ENCODE measurements around the gene KRTAP9-3.
A peak's percentile ranks its signal among the peaks of the same experiment; 100 is the strongest.
"Not testable (repeated sequence)": the region's sequence is repeated elsewhere in the genome, so short reads cannot be mapped to it uniquely, and the experiment has no call there.

The KRTAP9-3 gene, protein sequence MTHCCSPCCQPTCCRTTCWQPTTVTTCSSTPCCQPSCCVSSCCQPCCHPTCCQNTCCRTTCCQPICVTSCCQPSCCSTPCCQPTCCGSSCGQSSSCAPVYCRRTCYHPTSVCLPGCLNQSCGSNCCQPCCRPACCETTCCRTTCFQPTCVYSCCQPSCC

DNA sequence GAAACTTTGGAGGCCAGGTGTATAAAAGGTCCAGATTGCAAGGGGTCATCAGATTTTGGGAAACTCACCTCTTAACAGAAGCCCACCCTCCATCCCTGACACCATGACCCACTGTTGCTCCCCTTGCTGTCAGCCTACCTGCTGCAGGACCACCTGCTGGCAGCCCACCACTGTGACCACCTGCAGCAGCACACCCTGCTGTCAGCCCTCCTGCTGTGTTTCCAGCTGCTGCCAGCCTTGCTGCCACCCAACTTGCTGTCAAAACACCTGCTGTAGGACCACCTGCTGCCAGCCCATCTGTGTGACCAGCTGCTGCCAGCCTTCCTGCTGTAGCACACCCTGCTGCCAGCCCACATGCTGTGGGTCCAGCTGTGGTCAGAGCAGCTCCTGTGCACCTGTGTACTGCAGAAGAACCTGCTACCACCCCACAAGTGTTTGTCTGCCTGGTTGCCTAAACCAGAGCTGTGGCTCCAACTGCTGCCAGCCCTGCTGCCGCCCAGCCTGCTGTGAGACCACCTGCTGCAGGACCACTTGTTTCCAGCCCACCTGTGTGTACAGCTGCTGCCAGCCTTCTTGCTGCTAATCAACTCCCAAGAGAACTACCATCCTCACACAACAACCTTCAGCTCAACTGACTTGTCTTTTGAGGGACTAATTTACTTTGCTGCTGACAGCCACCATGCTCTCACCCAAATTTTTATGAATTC is at the start of gene KRTAP9-3:
KRTAP9-3 (plus strand) TSS at position 51 of the 707 bp plus-strand sequence; CDS start at position 104, 53 bp downstream.
- in situ Hi-C loops (cut with HindIII; ENCODE audit: low pct_unique_long_range_greater_than_20kb, low sequenced_read_pairs); DNase-seq (ENCODE audit: low read depth in 1 of 2, low spot score in 1 of 2): not testable (repeated sequence)

DNA sequence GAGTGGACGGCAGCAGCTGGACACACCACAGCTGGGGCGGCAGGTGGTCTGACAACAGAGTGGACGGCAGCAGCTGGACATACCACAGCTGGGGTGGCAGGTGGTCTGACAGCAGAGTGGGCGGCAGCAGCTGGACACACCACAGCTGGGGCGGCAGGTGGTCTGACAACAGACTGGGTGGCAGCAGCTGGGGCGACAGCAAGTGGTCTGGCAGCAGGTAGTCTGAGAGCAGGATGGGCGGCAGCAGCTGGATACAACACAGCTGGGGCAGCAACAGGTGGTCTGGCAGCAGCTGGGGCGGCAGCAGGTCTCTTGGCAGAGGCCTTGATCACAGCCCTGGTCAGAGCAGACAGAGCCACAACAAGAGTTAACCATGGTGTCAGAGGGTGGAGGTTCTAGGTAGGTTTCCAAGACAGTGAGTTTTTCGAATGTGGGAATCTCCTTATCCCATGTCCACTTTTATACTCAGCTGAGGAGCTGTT is 47.7 kb upstream of the KRTAP9-3 start, which contains the start of gene KRTAP4-1:
KRTAP4-1 (minus strand) TSS at position 432 of the 482 bp plus-strand sequence; CDS start at position 375, 57 bp downstream.
- no peak for TF ChIP-seq JUND (IDR thresholded peaks at IDR 0.05; ENCODE audit: low read depth)
- DNase-seq (ENCODE audit: low read depth in 1 of 2, low spot score in 1 of 2): no peak
- in situ Hi-C loops (cut with HindIII; ENCODE audit: low pct_unique_long_range_greater_than_20kb, low sequenced_read_pairs): no loop called here

DNA sequence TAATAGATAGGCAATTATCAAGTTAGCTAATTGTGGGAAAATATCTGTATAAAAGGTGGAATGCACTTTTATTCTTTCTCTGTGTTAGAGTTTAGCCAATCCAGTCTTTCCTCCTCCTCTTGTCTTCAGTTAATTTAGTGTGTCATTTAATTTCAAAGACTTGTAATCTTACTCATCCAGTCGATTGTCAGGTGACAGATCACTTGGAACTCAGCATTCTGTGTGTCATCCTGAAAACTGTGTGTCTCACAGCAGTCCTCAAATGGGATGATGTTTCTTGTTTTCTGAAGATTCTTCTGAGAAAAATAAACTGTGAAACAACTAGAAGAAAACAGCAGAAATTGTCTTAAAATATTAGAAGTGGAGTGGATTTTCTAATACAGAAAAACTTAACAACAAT is 47.2 kb upstream of the KRTAP9-3 start:
- no peak for DNase-seq (ENCODE audit: low read depth in 1 of 2, low spot score in 1 of 2)
- in situ Hi-C loops (cut with HindIII; ENCODE audit: low pct_unique_long_range_greater_than_20kb, low sequenced_read_pairs): no loop called here
- no peak for TF ChIP-seq JUND (IDR thresholded peaks at IDR 0.05; ENCODE audit: low read depth)

DNA sequence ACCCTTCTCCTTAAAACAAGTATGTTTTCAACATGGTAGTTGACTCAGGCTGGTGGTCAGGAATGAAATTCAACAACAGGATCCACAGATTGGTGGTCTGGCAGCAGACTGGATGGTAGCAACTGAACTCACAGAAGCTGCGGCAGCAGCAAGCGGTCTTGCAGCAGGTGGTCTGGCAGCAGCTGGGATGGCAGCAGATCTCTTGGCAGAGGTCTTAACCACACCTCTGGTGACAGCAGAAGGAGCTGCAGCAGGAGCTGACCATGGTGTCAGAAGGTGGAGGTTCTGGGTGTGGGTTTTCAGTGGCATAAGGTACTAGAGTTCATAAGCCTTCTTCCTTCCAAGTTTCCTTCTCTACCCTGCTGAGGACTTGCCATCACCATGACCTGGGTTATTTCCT is 45.4 kb upstream of the KRTAP9-3 start:
- no peak for TF ChIP-seq JUND (IDR thresholded peaks at IDR 0.05; ENCODE audit: low read depth)
- in situ Hi-C loops (cut with HindIII; ENCODE audit: low pct_unique_long_range_greater_than_20kb, low sequenced_read_pairs): no loop called here
- peak in 1 of 2 experiments; percentile 13 for DNase-seq (ENCODE audit: low read depth in 1 of 2, low spot score in 1 of 2)

DNA sequence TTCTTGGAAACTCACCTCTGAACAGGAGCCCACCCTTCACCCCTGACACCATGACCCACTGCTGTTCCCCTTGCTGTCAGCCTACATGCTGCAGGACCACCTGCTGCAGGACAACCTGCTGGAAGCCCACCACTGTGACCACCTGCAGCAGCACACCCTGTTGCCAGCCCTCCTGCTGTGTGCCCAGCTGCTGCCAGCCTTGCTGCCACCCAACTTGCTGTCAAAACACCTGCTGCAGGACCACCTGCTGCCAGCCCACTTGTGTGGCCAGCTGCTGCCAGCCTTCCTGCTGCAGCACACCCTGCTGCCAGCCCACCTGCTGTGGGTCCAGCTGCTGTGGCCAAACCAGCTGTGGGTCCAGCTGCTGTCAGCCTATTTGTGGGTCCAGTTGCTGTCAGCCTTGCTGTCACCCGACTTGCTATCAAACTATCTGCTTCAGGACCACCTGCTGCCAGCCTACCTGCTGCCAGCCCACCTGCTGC is 42.4 kb upstream of the KRTAP9-3 start, which contains the start of gene KRTAP9-1:
KRTAP9-1 (plus strand) TSS at position 51 of the 482 bp plus-strand sequence; CDS start at position 51, 0 bp downstream.
- in situ Hi-C loops (cut with HindIII; ENCODE audit: low pct_unique_long_range_greater_than_20kb, low sequenced_read_pairs); DNase-seq (ENCODE audit: low read depth in 1 of 2, low spot score in 1 of 2): not testable (repeated sequence)

DNA sequence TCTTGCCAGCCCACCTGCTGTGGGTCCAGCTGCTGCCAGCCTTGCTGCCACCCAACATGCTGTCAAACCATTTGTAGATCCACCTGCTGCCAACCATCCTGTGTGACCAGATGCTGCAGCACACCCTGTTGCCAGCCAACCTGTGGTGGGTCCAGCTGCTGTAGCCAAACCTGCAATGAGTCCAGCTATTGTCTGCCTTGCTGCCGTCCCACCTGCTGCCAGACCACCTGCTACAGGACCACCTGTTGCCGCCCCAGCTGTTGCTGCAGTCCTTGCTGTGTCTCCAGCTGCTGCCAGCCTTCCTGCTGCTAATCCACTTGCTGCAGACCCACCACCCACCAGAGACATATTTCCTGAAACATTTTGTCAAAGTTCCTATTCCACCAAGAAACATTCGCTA is 41.9 kb upstream of the KRTAP9-3 start:
- TF ChIP-seq JUND (IDR thresholded peaks at IDR 0.05; ENCODE audit: low read depth): no peak
- in situ Hi-C loops (cut with HindIII; ENCODE audit: low pct_unique_long_range_greater_than_20kb, low sequenced_read_pairs): no loop called here
- no peak for DNase-seq (ENCODE audit: low read depth in 1 of 2, low spot score in 1 of 2)

DNA sequence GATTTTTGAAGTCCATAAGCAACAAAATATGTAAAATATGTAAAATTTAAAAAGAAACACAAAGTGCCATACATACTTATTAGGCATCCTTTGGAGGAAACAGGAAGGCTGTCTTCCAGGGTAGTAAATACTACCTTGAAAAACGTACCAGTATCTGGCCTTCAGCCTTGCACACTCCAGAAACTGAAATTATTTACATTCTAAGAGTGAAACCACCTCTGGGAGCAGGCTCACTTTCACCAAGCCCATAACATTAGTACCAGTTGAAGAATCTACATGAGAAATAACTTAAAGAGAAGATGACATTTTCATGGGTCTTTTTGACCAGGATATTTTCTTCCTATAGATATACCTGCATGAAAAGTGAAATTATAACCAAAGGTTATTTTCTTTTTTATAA is 36.2 kb upstream of the KRTAP9-3 start:
- no peak for DNase-seq (ENCODE audit: low read depth in 1 of 2, low spot score in 1 of 2)
- in situ Hi-C loops (cut with HindIII; ENCODE audit: low pct_unique_long_range_greater_than_20kb, low sequenced_read_pairs): no loop called here
- no peak for TF ChIP-seq JUND (IDR thresholded peaks at IDR 0.05; ENCODE audit: low read depth)

DNA sequence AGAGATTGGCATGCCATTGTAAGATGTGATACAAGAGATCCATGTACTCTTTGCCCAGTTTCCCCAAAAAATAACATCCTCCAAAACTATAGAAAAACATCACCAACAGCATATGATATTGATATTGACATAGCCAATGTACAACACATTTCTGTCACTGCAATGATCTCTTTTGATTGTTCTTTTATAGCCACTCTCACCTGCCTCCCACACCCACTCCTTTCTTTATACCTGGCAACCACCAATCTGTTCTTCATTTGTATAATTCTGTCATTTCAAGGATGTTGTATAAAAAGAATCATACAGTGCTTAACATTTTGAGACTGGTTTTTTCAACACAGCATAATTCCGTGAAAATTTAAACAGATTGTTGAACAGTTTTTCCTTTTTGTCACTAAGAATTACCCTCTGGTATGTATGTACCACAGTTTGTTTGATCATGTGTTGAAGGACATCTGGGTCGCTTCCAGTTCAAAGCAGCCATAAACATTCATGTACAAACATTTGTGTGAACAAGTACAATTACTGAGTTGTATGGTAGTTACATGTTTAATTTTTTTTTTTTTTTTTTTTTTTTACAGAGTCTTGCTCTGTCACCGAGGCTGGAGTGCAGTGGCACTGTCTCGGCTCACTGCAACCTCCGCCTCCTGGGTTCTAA is 32.7 kb upstream of the KRTAP9-3 start:
- DNase-seq (ENCODE audit: low read depth in 1 of 2, low spot score in 1 of 2): no peak
- no peak for TF ChIP-seq JUND (IDR thresholded peaks at IDR 0.05; ENCODE audit: low read depth)
- in situ Hi-C loops (cut with HindIII; ENCODE audit: low pct_unique_long_range_greater_than_20kb, low sequenced_read_pairs): no loop called here

DNA sequence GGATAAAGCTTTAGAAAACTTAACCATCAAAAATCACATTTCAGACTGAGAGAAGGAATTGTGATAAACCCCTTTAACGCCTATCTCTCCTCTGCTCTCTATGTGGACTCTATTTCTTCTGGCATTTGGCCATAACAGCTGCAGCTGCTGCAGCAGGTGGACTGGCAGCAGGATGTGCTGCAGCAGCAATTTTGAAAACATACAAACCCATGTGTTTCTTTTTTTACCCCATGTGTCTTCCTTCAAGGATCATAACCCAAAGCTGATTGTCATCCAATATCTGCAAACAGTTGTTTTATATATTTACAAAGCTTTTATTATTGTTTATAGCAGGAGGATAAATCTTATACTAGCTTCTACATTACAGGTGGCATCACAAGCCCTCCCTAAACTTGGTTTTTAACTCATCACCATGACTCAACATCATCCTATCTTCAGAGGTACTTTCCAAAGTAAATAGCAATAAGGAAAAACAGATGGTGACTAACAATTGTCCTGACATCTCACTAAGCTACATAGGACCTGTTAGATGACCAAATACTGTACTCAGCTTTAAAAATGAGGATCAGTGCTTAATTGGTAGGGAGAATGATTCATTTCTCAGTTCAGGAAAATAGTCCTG is 20.3 kb upstream of the KRTAP9-3 start:
- DNase-seq (ENCODE audit: low read depth in 1 of 2, low spot score in 1 of 2): no peak
- no peak for TF ChIP-seq JUND (IDR thresholded peaks at IDR 0.05; ENCODE audit: low read depth)
- in situ Hi-C loops (cut with HindIII; ENCODE audit: low pct_unique_long_range_greater_than_20kb, low sequenced_read_pairs): no loop called here

DNA sequence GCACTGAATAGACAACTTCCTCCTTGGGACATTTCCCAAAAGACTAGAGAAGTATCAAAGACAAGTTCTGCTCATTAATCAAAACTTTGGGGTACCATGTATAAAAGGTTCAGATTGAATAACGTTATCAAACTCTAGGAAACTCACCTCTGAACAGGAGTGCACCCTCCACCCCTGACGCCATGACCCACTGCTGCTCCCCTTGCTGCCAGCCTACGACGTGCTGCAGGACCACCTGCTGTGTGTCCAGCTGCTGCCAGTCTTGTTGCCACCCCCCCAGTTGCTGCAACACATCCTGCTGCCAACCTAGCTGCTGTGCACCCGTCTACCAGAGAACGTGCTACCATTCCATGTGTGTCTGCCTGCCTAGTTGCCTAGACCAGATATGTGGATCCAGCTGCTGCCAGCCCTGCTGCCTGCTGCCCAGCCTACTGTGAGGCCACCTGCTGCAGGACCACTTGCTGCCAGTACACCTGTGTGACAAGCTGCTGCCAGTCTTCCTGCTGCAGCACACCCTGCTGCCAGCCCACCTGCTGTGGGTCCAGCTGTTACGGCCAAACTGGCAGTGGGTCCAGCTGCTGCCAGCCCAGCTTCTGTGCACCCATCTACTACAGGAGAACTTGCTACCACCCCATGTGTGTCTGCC is 19.6 kb upstream of the KRTAP9-3 start:
- TF ChIP-seq JUND (IDR thresholded peaks at IDR 0.05; ENCODE audit: low read depth): no peak
- DNase-seq (ENCODE audit: low read depth in 1 of 2, low spot score in 1 of 2): no peak
- in situ Hi-C loops (cut with HindIII; ENCODE audit: low pct_unique_long_range_greater_than_20kb, low sequenced_read_pairs): no loop called here

DNA sequence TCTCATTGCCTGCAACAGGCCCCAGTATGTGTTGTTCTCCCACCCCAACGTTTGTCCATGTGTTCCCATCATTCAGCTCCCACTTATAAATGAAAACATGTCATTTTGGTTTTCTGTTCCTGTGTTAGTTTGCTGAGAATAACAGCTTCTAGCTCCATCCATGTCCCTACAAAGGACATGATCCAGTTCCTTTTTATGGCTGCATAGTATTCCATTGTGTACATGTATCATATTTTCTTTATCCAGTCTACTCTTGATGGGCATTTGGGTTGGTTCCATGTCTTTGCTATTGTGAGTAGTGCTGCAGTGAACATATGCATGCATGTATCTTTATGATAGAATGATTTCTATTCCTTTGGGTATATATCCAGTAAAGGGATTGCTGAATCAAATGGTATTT is 16.6 kb upstream of the KRTAP9-3 start:
- DNase-seq (ENCODE audit: low read depth in 1 of 2, low spot score in 1 of 2): no peak
- no peak for TF ChIP-seq JUND (IDR thresholded peaks at IDR 0.05; ENCODE audit: low read depth)
- in situ Hi-C loops (cut with HindIII; ENCODE audit: low pct_unique_long_range_greater_than_20kb, low sequenced_read_pairs): no loop called here

DNA sequence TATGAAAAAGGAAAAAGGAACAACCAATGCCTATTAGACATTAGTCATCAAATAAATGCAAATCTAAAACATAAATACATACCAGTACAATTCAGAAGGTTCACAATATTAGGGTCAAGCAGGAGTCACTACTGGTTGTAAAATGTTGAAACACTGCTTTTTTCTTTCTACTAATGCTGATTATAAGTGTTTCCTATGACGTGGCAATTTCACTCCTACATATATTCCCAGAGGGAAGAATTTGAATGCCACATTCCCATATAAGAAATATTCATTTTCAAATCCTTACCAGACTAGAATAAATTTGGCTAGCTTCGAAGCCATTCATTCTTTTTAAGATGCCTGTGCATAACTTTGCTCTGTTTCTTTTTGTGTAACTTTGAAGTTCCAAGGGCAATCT is 8.4 kb upstream of the KRTAP9-3 start:
- TF ChIP-seq JUND (IDR thresholded peaks at IDR 0.05; ENCODE audit: low read depth): no peak
- DNase-seq (ENCODE audit: low read depth in 1 of 2, low spot score in 1 of 2): no peak
- in situ Hi-C loops (cut with HindIII; ENCODE audit: low pct_unique_long_range_greater_than_20kb, low sequenced_read_pairs): no loop called here

Data from T47D (cell line).